HL-60/S4 treated with retinoic acid at 250 ng/mL for 4 days and 3 days (cell line): Measurements from ENCODE around the gene SCAMP1.
"Not testable (repeated sequence)": the region's sequence is repeated elsewhere in the genome, so short reads cannot be mapped to it uniquely, and the experiment has no call there.

Experiments used
- in situ Hi-C: fragments of 300-500 bp; cut with MboI; formaldehyde crosslinking; loops from 2 replicates; pipeline ENCODE4 v1.7.0; 2022; ENCODE audit warnings: low sequenced_read_pairs

SCAMP1 gene

GRCh38 chr5:78359831-78360673 lies at the start of gene SCAMP1:
TSS of gene SCAMP1 (plus strand) at chr5:78360617. CDS start at chr5:78360672, 55 bp downstream.
- in situ Hi-C loops, result no loop called here

- in situ Hi-C loops, result no loop called here
These were observed 42.9 kb upstream of the SCAMP1 start for GRCh38 chr5:78317515-78317914.

- in situ Hi-C loops, result no loop called here
These were observed 42.1 kb upstream of the SCAMP1 start for GRCh38 chr5:78318337-78318736.

DNA sequence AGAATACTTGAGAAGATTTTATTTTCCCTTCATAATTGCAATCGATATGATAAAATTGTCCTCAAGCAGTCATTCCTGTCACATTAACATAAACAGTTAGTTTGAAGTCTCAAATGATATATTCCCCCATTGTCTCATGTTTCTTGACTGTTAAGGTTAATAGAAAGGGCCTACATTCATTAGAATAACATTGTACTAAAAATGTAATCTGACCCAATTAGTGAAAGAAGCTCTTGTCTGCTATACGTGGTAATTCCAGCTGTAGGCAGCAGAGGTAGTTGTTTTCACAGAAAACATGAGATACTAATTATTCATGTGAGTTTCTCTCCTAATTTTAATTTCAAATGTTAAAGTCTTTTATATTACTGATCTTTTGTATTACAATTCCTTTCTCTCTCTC lies 40.0 kb upstream of the SCAMP1 start:
- in situ Hi-C loops, result no loop called here

DNA sequence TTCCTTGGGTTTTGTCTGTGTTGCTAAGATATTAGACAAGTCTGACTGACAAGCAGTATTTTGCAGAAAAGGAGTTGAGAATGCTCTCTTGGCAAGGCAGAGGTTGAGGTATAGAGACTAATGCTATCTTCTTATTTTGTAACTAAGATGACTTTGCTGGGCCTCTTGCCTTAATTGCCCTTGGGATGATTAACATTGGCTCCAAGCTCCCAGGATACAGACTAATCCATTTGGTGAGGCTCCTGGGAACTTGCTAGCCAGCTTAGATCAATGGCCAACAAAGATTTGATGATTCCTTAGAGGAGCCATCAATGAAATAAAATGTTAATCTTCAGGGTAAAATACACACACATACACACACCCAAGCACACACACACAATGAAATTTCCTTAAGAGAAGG lies 37.2 kb upstream of the SCAMP1 start:
- in situ Hi-C loops, result no loop called here

- in situ Hi-C loops, result no loop called here
These were observed 33.5 kb upstream of the SCAMP1 start for GRCh38 chr5:78326930-78327329.

- in situ Hi-C loops, result no loop called here
These were observed 32.5 kb upstream of the SCAMP1 start for GRCh38 chr5:78327761-78328510.

DNA sequence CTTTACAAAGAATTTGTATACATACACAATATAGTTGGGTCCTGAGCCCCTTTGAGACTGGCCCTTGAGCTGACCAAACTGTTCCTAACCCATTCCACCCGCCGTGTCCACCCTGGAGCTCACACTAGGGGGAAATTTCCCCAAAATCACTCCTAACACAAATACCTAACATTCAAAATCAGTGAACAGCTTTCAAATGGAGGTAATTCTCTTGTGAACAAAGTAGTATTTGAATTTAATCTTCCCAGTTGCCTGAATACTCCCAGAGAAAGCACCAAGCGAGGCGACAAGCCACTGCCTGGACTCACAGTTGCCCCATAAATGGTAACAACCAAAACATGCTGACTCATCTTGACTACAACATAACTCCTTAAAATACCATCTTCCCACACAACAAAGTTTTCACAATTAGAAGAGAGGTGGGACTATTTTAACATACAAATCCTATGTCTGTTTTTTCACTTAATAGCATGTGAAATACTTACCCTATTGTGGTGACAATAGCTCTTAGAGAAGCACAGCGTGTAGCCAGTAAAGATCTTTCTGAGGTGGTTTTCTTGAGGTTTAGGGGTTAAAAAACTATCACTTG lies 31.7 kb upstream of the SCAMP1 start:
- in situ Hi-C loops, result no loop called here

DNA sequence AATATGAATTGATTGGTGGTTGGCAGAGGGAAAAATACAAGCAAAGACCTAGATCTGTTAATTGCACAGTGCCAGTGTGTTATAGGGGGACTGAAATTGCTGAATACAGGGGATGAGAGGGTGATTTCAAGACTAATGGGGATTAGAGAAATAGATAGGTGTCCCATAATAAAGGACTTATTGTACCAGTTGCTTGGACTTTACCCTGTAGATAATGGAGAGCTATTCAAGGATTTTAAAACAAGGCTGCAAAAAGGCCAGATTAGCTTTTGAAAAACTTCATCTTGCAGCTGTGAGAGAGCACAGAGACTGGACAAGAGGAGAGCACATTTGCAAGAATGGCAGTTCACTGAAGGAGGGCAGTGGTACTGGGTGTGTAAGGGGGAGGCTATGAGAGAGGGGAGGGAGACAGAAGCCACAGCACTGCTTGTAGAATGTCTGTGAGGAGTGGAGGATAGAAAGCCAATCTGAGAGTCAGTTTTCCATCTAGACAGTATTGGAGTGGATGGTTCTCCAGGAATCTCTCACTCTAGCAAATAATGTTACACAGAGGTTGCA lies 28.8 kb upstream of the SCAMP1 start:
- in situ Hi-C loops, result no loop called here

GRCh38 chr5:78334811-78335210 lies 25.6 kb upstream of the SCAMP1 start:
- in situ Hi-C loops, result no loop called here

DNA sequence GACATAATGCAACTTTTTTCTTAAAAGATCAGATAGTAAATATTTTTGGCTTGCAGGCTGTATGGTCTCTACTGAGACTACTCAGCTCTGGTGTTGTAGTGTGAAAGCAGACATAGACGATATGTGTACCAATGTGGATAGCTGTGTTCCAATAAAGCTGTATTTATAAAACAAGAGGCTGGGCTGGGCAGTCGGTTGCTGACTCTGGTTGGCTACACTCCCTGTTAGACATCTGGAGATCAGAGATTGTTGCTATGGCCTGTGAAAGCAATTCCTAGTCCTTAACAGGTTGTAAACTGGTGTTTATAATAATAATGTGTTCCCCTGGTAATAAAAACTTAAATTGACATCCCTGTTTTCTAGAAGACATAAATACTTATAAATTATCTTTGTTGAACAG lies 24.4 kb upstream of the SCAMP1 start:
- in situ Hi-C loops, result no loop called here

DNA sequence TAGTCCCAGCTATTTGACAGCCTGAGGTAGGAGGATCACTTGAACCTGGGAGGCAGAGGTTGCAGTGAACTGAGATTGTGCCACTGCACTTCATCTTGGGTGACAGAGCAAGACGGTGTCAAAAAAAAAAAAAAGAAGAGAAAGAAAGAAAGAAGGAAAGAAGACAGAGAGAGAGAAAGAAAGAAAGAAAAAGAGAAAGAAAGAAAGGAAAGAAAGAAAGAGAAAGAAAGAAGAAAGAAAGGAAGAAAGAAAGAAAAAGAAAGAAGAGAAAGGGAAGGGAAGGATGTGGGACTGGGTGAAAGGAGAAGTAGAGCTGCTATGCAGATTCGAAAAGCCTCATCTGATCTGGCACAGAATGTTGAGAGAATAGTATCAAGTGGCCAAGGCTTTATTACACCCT lies 23.7 kb upstream of the SCAMP1 start:
- in situ Hi-C loops, result no loop called here

DNA sequence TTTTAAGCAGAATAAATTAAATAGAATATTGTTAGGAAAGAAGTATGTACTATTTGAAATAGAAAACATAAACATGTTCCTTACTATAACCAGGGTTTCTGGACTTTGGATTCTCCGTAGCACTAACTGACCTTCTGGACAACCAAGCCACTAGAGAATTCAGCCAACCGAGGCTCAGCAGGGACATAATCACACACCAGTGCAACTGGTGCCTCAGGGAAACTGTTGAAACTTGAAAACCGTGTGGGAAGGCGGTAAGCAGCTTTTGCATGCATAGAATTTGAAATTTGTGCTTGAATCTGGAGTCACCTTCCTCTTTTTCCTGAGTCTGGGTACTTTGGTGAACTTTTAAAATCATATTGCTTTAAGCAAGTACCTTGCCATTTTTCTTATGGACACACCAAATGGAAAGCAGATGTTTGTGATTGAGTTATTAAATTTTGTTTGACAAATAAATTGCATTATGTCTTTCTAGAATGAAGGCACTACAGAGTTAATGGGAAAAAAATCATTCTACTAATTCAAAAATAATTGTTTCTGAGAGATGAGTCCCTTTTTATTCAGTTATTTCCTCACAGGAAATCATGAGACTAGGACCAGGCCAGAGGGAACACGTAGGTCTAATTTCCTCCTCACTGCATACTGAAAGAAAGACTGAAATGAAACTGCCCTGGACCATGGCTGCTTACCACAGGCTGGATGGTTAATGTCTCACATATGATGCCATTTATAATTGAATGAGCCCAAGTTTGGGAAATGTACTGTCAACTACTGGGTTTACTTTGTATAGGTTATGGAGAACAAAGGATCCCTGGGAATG lies 20.6 kb upstream of the SCAMP1 start:
- in situ Hi-C loops, result no loop called here

DNA sequence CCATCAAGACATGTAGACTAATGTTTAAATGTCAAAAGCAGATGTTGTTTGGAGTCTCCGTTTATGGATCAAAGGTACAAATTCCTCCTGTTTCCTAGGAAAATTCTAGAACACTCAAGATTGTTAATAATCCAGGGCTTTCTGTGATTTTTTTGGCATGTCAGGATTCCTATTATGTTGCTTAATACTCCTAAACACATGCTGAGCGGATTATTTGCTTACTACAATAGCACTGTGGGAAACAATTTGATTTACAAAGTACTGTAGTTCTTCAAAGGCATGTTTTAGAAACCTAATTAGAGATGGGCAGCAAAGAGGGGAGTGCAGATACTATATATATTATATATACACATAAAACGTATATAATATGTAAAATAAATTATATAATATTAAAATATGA lies 19.0 kb upstream of the SCAMP1 start:
- in situ Hi-C loops, result no loop called here

DNA sequence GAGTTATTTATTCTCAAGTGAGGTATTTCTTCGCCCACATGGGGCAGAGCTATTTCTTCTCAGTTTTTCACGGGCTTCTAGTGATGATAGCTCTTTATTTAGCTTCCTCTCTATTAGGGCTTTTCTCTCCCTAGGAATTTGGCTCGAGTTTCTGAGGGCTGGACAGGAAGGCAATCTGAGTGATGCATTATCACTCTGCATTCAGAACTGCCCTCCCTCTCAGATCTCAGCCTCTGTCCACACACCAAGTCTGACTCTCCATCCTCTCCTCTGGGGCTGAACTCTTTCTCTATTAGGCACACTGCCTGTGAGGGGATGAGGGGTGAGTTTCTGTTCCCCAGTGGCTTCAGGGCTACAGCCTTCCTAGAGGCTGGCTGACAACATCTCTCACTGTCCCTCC lies 14.9 kb upstream of the SCAMP1 start:
- in situ Hi-C loops, result no loop called here

DNA sequence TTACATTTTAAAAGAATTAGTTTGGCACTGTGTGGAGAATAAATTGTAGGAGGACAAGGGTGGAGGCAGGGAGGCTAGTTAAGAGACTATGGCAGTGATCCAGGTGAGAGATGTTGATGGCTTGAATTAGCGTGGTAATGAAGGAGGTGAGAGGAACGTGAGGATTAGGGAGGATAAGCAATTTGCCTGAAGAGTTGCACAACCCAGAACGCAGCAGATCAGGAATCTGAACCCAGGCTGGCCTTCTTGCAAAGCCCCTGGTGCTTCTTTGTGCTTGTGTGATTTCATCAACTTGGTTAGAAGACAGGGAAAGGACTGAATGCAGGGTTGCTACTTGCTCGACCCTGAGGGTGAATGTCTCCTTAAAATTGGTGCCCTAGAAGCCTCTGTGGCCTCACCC lies 6.9 kb upstream of the SCAMP1 start:
- in situ Hi-C loops, result no loop called here

- in situ Hi-C loops, result no loop called here
These were observed 6.2 kb upstream of the SCAMP1 start for GRCh38 chr5:78354066-78354670.

DNA sequence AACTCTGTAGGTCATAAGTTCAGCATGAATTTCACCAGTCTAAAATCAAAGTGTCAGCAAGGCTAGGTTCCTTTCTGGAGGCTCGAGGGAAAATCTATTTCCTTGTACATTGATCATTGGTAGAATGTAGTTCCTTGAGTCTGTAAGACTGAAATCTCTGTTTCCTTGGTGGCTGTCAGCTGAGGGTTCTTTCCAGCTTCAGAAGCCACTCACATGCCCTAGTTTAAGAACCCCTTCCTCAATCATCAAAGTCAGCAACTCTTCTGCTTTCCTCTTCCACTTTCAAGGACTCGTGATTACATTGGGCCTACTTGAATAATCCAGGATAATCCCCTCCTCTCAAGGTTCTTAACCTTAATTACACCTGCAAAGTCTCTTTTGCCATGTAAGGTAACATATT lies 4.9 kb upstream of the SCAMP1 start:
- in situ Hi-C loops, result no loop called here

- in situ Hi-C loops, result not testable (repeated sequence)
These were observed 974 bp upstream of the SCAMP1 start for GRCh38 chr5:78359455-78359830.

DNA sequence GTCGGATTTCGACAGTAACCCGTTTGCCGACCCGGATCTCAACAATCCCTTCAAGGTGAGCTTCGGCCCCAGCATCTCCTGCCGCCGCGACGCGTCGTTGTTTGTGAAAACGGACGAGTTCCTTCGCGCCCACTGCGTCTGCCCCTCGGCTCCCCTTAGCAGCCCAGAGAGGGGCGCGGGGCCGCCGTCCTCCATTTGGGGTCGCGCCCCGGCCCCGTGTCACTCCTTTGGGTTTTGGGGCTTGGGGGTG lies 182 bp downstream of the SCAMP1 start:
- in situ Hi-C loops, result no loop called here
